Hippocampal formation (tissue), 2 donors: ENCODE measurements around the gene NME4.
"Not testable (repeated sequence)": the region's sequence is repeated elsewhere in the genome, so short reads cannot be mapped to it uniquely, and the experiment has no call there.

Source experiments
- DNase-seq, 2 donors: peaks; one replicate each; lab custom pipeline; 2025; lab: John Stamatoyannopoulos, UW

The NME4 gene

DNA sequence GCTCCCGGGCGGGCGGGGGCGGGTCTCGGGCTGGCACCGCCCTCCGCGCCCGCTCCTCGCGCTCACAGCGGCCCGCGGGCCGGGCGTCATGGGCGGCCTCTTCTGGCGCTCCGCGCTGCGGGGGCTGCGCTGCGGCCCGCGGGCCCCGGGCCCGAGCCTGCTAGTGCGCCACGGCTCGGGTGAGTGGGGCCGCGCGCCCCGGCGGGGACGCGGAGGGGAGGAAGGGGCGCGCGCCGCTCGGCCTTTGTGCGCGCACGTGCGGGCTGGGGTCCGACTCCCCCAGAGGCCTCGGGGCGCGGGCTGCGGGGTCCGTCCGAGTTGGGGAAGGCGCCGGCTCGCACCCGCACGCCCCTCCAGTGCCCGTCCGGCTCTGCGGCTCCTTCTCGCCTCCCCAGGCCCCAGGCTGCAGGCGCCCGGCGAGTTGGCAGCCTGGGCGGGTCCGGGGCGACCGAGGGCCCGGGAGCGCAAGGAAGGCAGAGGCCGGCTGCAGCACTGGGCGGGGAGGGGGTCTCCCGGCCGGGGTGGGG is at the start of gene NME4:
Gene NME4, plus strand, starts transcription at position 65 of the 527 bp plus-strand sequence. Its CDS starts 24 bp downstream, at position 89.
- DNase-seq, result no peak

DNA sequence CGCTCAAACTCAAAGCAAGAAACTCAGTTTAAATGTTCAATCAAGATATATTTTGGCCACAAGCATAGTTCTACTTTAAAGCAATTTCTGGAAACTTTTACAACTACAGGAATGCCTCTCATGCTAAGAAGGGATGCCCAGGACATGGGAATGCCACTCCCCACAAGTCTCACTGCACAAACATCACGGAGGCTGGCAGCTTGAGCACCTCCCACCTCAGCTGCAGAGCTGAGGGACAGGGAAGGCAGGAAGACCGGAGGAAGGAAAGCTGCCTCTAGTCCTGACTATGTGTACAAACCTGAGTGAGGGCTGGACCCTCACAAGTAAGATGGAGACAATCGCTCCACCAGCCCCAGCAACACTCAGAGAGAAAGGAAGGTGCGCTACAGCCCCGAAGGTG is 49.8 kb upstream of the NME4 start:
- no peak for DNase-seq

DNA sequence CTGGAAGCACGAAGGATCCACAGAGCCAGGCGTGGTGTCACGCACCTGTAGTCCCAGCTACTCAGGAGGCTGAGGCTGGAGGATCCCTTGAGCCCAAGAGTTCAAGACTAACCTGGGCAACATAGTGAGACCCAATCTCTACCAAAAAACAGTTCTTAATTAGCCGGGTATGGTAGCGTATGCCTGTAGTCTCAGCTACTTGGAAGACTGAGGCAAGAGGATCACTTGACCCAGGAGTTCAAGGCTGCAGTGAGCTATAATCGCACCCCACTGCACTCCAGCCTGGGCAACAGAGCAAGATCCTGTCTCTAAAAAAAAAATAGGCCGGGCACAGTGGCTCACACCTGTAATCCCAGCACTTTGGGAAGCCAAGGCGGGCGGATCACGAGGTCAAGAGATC is 48.5 kb upstream of the NME4 start:
- DNase-seq, result not testable (repeated sequence)

DNA sequence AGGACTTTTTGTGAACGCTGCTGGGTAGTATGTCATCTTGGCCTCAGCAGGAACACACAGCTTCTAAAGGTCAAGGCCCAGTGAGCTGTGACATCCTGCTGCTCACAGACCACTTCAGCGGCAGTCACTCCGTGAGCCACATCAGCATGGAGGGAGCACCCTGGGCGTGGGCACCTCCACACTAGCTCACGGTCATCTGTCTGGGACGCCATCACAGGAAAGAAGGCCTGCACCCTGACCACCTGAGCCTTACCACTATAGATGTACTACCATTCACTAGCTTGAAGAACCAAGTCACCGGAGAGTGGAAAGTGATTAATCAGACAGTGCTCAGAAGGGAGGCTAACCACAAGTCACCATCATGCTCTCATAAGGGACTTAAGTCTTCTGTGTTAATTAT is 47.8 kb upstream of the NME4 start:
- no peak for DNase-seq

DNA sequence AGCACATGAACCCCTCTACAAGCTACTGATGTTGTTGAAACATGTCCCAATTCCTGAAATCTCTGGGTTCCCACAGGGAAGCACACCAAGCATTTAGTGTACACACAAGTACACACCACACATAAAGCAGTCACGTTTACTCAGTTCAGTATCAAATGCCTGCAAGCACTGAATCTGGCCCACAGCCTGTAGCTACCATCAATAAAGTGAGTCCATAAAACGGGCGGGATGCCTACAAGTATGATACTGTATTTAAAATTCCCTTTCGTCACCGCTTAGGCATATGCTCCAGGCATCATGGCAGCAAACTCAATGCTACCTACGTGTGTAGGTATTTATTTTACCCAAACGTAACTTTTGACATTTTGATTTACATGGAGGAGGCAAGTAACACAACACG is 46.8 kb upstream of the NME4 start:
- DNase-seq, result no peak

DNA sequence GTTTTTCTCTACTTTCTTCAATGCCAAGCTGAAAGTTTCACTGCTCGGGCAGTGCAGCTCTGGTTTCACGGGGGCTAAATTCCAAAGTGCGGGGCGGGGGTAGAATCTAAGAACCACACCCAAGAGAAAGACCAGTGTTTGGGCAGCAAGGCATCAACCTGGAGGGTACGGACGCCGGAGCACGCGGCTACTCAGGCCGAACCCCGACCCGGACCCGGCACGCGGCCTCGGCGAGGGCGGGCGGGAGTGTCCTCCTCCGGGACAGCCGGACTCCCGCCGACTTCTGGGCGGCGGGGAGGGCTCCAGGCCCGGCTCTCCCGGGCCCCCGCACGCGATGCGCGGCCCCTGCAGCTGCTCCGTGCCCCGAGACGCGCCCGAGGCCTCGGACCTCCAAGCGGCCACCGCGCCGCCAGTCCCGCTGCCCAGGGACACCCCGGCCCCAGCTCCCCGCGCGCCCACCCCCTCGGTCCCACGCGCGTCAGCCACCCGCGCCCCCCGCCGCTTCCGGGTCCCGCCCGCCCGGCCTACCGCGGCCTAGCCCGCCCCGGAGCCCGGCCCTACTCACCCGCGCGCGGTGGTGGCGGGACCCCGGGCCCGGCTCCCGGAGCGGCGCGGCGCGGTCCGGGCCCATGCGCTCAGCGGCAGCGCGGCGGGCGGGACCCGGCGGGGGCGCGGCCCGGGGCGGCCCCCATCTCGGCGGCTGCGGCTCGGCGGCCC is 45.0 kb upstream of the NME4 start:
- no peak for DNase-seq

DNA sequence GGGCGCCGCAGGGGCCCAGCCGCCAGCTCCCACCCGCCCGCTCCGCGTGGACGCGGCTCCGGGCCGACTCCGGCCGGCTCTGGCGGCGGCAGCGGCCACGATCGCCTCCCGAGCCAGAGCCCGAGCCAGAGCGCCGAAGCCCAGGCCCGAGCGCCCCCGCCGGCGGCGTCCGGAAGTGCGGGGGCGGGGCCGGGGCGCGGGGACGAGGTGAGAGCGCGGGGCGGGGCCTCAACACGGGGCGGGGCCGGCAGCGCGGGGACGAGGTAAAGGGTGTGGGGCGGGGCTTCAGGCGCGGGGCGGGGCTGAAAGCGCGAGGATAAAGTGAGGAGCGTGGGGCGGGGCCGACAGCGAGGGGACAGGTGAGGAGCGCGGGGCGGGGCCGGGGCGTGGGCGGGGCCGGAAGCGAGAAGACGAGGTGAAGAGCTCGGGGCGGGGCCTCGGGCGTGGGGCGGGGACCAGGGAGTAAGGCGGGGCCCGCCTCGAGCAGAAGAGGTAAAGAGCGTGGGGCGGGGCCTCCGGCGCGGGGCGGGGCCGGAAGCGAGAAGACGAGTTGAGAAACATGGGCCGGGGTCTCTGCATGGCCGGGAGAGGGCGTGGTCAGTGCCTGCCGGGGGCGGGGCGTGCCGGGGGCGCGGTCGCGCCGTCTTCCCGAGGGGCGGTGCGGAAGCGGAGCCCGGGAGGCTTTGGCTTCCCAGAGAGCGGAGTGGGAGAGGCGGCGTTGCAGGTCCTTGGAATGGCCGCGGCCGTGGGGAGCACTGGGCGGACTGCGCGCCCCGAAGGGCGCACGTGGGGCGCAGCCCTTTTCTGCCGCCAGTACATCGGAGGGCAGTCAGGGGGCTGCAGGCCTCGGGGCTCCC is 44.2 kb upstream of the NME4 start, which contains the start of gene AXIN1:
Gene AXIN1, minus strand, starts transcription at position 177 of the 857 bp plus-strand sequence. CDS start 5,698 bp downstream, outside the sequence.
- peak; percentile 90 to 93 for DNase-seq

DNA sequence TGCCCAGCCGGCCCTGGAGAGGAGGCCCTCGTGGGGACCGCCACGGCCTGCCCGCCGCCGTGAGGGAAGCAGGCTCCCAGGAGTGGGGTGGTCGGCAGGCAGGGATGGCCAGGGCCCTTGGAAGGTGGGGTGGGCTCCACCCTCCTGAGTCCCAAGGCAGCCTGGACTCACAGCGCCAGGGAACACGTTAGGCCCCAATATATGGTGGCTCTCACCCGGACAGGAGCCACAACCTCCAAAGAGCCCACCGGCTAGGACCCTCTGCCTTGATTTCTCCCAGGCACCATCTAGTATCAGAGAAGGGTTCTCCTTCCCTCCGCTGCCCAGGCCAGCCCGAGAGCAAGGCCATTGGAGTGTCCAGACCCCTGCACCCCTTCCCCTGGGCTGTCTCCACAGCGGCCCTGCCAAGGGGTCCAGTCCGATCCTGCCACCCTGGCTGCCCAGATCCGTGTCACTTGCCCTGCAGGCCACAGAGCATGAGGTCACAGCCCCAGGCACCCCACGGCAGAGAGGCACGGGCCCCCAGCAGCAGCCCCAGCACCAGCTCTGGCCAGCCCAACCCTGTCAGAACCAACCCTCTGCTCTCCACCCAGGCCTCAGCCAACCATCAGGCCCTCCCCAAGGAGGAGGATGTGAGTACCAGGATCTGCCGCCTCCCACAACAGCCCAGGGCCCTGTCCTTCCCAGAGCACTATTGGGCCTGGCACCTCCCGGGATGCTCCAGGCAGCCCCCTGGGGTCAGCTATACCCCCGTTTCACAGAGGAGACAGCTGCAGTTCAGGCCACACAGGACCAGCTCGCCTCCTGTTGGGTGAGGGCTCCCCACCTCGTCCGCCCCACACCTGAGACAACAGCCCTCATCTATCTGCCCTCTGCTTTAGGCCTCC is 43.4 kb upstream of the NME4 start:
- DNase-seq, result no peak

DNA sequence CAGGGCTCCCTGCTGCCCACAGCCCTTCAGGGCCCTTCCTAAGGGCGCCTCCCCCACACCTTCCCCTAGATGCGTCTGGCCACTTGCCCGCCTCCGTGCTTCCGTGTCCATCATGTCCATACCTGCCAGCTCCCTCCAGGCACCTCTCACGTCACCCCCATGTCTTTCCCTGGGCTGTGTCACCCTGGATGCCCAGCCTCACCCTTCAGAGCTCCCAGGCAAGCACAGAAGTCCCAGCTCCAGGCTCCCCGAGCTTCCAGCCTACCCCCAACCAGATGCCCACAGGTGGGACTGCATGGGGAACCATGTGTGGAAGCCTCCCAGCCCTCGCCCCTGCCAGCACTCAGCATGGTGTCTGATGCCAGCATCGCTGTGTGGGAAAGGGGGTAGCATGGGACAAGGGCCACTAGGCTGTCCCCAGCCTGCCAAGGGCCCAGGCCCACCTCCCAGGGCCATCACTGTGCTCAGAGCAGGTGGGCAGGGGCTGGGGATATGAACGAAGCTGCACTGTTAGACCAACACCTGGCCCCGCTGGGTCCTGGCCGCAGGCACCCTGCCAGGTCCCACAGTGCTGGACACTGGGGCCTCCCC is 42.6 kb upstream of the NME4 start:
- DNase-seq, result no peak

DNA sequence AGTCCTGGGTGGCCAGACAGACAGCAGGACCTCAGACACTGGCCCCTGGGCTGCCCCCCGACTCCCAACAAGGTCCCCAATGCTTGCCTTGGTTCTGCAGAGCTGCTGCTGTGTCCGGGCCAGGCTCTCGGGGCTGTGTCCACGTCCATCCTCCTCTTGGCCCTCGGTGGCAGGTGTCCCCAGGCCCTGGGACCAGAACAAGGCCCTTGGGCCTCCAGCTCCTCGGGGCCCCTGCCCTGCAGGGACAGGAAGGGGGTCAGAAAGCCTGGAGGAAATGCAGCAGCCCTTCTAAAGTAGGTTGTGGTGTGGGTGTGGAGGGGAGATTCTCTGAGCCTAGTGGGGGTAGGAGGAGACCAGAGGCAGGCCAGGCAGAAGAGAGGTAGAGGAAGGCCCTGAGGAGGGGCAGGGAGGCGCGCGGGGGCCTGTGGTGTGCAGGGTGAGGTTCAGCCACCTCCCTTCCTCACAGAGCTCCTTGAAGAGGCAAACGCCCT is 42.0 kb upstream of the NME4 start:
- DNase-seq, result no peak

DNA sequence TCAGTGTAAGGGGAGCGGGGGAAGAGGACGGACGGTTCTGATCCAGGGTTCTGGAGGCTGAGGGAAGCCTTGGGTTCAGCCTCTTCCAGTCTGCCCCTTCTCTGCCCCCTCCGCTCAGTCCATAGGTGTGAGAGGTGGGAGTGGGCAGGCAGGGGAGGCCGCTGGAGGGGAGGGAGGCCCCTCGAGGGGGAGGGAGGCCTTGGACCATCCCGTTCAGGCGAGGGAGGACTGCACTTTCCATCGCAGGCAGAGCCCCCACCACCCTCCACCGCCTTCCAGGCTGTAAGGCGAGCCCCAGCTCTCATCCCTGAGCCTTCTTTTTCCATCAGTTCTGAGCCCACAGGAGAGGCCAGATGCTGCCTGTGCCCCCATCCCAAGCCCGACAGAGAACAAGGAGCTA is 40.3 kb upstream of the NME4 start:
- DNase-seq, result no peak

DNA sequence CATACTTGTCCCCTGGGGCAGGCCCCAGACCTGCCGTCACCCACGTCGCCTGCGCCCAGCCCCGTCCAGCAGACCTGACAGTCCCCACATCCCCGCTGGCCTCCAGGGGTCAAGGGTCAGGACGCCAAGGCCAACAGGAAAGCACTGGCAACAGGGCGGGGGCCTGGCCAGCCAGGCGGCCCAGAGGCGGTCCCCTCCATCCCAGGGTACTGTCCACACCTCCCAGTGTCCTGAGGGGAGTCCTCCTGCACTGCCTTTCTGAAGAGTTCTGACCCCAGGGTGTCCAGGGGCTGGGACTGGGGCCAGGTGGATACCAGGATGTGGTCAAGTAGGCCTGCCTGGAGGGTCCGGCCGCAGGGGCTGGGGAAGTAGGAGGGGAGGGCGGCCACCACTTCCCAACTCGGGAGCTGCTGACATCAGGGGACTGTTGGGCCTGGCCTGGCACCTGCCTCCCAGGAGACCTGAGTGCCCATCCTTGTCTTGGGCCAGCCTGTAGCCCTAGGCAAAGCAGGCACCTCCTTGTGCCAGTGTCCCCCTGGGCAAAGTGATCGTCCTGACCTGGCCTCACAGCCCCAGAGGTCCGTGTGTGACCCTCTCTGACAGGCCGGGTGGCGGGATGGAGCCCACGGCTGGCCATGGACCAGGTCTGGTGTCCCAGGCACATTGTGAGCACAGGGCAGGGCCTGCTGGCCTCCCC is 37.8 kb upstream of the NME4 start:
- DNase-seq, result no peak

DNA sequence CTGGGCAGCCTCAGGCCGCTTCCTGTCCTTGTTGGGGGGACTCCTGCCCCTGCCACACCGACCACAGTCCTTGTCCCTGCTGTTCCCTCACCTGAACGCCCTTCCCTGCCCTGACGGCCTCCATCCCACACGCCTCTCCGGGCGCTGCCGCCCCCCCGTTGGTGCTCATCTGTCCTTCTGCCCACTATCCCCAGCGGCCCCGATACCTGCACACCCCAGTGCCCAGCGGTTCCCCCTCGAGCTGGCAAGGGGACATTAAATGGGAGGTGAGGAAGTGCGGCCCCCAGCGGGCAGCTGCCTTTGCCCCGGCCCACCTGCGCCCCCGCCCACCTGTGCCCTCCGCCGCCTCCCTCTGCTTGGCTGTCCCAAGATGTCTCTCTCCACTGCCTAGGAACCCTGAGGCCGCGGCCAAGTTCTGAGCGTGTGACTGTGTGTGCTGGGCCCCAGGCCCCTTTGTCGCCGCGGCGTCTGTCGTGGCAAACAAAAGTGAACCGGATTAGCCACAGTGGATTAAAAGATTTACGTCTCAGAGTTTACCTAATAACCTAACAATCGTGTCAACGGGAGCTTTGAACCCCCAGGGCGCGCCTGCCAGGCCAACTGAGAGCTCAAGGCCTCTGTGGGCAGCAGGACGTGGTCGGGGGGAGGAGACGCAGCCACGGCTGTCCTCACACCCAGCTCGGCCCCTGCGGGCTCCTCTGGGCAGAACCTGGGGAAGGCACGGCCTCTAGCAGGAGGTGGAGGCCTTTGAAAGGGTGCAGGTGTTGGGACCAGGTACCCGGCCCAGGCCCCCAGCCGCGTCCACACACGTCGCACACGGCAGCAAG is 36.9 kb upstream of the NME4 start:
- no peak for DNase-seq

DNA sequence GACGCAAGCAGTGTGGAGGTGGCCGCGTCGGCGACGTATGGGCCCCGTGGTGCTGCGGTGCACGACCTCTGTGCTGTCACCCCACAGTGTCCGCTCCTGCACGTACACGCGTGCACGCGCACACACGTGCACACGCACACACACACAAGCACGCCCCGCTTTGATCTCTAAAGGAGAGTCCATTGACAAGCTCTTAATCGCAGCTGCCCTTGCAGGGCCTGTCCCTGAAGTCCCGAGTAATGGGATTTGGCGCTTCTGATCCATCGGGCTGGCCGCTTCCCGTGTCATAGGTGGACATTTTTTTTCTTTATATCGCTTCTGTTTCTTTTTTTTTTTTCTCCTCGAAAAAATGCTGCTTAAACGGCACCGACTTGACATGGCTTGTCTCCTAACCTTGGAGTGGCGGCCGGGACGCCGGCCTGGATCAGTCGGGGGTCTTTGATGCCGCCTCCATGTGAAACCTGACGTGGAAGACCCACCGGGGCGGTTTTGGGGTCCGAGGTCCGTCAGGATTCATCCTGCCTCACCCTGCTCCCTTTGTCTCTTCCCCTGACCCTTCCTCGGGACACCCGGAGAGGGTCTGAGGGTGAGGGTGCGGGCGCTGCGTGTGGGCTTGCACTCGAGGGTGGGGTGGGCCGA is 36.2 kb upstream of the NME4 start:
- no peak for DNase-seq

DNA sequence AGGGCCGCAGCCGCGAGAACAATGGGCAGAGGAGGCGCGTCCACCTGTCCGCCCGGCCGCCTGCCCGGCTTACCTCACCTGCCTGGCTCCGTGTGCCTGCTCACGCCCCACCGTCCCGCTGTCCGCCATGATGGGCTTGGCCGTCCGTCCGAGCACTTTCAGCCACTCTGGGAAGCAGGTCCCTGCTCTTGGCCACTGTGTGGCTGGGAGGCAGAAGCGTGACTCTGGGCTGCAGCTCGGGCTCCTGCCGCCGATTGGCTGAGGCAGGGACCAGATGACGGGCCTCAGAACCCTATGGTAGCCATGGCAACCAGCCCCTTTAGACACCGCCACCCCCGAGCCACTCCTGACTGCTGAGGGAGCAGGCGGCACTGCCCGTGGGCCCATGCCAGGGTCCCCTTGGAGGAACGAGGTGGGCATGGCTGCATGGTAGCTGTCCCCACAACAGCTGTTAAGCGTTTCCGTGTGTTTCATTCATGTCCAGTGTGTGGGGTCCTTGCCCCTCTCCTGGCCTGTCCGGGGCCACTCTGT is 35.6 kb upstream of the NME4 start:
- no peak for DNase-seq

DNA sequence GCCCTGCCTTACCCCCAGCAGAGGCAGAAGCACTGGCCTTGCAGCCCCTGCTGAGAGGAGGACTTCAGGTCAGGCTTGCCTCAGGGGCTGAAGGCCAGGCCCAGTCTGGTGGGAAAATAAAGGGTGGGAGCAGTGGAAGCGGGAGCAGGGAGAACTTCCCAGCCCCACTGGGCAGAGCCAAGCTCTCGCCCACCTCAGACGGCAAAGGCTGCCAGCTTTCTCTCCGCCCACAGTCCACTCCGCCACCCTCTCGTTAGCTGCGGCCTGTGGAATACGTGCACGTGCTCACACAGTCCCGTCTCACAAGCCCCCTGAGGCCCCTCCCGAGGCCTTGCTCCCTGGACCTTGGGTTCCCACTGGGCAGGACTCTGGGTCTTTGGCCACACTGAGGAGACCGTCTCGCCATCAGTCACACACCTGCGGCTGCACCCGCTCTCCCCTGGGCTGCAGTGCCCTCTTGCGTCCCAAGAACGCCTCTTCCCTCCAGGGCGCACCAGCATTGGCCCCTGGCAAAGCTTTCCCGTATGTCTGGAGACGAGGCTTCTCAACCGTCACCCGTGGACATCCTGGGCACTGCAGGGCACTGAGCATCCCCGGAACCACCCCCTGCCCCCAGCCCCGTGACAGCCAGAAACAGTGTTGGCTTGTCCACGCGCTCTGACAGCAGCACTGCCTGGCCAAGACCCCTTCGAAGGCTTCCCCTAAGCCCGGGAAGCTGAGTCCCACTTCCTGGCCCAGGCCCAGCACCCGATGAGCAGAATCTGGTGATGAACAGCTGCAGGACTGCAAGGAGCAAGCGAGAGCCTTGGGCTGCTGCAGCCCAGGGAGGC is 34.9 kb upstream of the NME4 start:
- peak; percentile 45 to 59 for DNase-seq

DNA sequence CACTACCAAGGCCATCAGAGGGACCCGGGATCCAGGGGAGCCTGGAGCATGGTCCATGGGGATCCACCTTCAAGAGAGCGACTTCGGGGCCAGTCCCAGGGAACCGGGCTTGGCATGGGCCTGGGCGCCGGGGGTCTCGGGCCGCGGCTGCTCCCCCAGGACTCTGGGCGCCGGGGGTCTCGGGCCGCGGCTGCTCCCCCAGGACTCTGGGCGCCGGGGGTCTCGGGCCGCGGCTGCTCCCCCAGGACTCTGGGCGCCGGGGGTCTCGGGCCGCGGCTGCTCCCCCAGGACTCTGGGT is 34.3 kb upstream of the NME4 start:
- DNase-seq, result not testable (repeated sequence)

DNA sequence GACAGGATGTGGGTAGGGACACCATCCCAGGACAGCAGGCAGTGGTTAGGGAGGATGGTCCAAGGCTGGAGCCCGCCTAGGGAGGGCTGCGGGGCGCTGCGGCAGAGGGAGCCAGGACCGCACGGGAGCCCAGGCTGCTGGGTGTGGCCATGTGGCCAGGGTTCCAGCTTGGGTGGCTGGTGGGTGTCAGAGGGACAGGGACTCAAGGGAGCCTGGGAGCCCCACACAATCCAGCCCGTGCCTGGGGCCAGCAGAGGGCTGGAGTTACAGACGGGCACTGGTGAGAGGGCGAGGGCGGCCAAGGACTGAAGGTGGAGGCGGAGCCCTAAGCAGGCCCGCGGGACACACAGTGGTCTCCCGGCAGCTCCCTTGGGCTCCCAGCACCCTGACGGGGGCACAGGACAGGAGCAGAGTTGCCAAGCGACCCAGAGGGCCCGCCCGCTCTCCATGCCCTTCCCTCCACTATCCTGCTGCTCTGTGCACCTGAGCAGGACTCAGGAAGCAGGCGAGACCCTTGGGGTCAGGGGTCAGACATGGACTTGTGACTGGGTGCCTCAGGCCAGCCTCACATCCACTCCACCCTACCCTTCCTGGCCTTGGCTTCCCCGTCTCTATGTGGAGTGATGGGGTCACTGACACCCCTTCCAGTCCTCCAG is 33.8 kb upstream of the NME4 start:
- DNase-seq, result no peak
